Astrocyte (in vitro differentiated cells and primary cell): ENCODE results near the gene RAD51B. TPM values are rescaled to one million over a fixed set of nuclear protein-coding genes. Genes with fewer than 3 reads are reported as not detected.

ENCODE experiments used
- DNase-seq: peaks from one replicate; pipeline ENCODE4 v3.0.0-alpha.2; 2010; ENCODE audit warnings: low read depth
- FAIRE-seq: peaks from 2 replicates; lab custom pipeline; 2011; peaks lifted over from hg19 to GRCh38; lab: Jason Lieb, UNC
- H2AFZ ChIP-seq: 2 replicates; pipeline ENCODE4 v1.6.0; 2012; ENCODE audit warnings: low read depth, low read length, inconsistent platforms
- H3K27ac ChIP-seq: 2 replicates; pipeline ENCODE4 v1.5.1; 2011; ENCODE audit warnings: low read depth, low read length, inconsistent platforms
- H3K27me3 ChIP-seq: 2 replicates; pipeline ENCODE4 v1.6.0; 2011; ENCODE audit warnings: low read length, inconsistent platforms; ENCODE audit not compliant: insufficient read depth
- H3K36me3 ChIP-seq: 2 replicates; pipeline ENCODE4 v1.5.1; 2011; ENCODE audit warnings: low read length, inconsistent platforms; ENCODE audit not compliant: insufficient read depth
- H3K4me1 ChIP-seq: 2 replicates; pipeline ENCODE4 v1.5.1; 2011; ENCODE audit warnings: low read length, inconsistent platforms; ENCODE audit not compliant: insufficient read depth
- H3K4me2 ChIP-seq: 2 replicates; pipeline ENCODE4 v1.6.0; 2012; ENCODE audit warnings: low read length, inconsistent platforms
- H3K4me3 ChIP-seq: 2 replicates; pipeline ENCODE4 v1.5.1; 2011; ENCODE audit warnings: low read depth, mild to moderate bottlenecking, low read length, inconsistent platforms; ENCODE audit not compliant: insufficient read depth
- H3K79me2 ChIP-seq: 2 replicates; pipeline ENCODE4 v1.6.0; 2012; ENCODE audit warnings: mild to moderate bottlenecking, low read length, inconsistent platforms; ENCODE audit not compliant: insufficient read depth
- H3K9ac ChIP-seq: 2 replicates; pipeline ENCODE4 v1.6.0; 2012; ENCODE audit warnings: mild to moderate bottlenecking, low read length, inconsistent platforms
- H3K9me3 ChIP-seq: 2 replicates; pipeline ENCODE4 v1.5.1; 2012; ENCODE audit warnings: low read depth, mild to moderate bottlenecking, low read length, inconsistent platforms; ENCODE audit not compliant: insufficient read depth
- H4K20me1 ChIP-seq: 2 replicates; pipeline ENCODE4 v1.6.0; 2012; ENCODE audit warnings: low read length, inconsistent platforms; ENCODE audit not compliant: insufficient read depth
- H3K27ac Mint-ChIP-seq: one replicate; pipeline ENCODE4 v1.8.0; 2021; ENCODE audit warnings: mild to moderate bottlenecking, mixed read lengths; ENCODE audit not compliant: unreplicated experiment
- H3K27me3 Mint-ChIP-seq: one replicate; pipeline ENCODE4 v1.8.0; 2021; ENCODE audit warnings: low read depth, mixed read lengths; ENCODE audit not compliant: unreplicated experiment
- H3K36me3 Mint-ChIP-seq: one replicate; pipeline ENCODE4 v1.8.0; 2021; ENCODE audit warnings: low read depth, mixed read lengths; ENCODE audit not compliant: unreplicated experiment
- H3K4me1 Mint-ChIP-seq: one replicate; pipeline ENCODE4 v1.8.0; 2021; ENCODE audit warnings: low read depth, mixed read lengths; ENCODE audit not compliant: unreplicated experiment
- H3K4me3 Mint-ChIP-seq: one replicate; pipeline ENCODE4 v1.8.0; 2021; ENCODE audit warnings: mild to moderate bottlenecking, moderate library complexity, mixed read lengths; ENCODE audit not compliant: unreplicated experiment
- H3K9me3 Mint-ChIP-seq: one replicate; pipeline ENCODE4 v1.8.0; 2021; ENCODE audit warnings: mild to moderate bottlenecking, mixed read lengths; ENCODE audit not compliant: unreplicated experiment
- EZH2 ChIP-seq: IDR thresholded peaks from 2 replicates; pipeline ENCODE4 v1.6.1; 2012; ENCODE audit warnings: mild to moderate bottlenecking, low read length, inconsistent platforms; ENCODE audit not compliant: insufficient read depth
- total RNA-seq: library from RNA; stranded (reverse); gene quantifications from 2 replicates; pipeline ENCODE4 v1.2.1, GENCODE V29; 2021
- TF ChIP-seq, protein P1 (sequence below): IDR thresholded peaks from 2 replicates; pipeline ENCODE4 v1.5.1; 2011; ENCODE audit warnings: low read depth, mild to moderate bottlenecking, inconsistent platforms, low read length, moderate library complexity; ENCODE audit not compliant: insufficient read depth

The RAD51B gene
- total RNA-seq, 1 donor from 2014 or later: 10.8 TPM

DNA sequence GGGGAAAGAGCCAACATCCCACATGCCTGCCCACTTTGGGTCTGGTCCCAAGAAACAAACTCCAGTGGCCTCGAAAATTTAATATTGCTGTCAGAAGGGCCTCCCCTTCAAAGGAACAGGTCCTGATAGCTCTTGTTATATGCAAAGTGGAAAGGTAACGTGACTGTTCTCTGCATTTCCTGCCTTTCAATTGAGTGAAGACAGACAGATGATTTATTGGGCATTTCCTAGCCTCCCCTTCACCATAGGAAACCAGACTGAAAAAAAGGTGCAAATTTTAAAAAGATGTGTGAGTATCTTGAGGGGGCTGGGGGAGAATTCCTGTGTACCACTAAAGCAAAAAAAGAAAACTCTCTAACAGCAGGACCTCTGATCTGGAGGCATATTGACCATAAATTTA is 738.1 kb downstream of the RAD51B start:
- FAIRE-seq: no peak
- TF ChIP-seq EZH2: no peak
- TF ChIP-seq, protein P1, sequence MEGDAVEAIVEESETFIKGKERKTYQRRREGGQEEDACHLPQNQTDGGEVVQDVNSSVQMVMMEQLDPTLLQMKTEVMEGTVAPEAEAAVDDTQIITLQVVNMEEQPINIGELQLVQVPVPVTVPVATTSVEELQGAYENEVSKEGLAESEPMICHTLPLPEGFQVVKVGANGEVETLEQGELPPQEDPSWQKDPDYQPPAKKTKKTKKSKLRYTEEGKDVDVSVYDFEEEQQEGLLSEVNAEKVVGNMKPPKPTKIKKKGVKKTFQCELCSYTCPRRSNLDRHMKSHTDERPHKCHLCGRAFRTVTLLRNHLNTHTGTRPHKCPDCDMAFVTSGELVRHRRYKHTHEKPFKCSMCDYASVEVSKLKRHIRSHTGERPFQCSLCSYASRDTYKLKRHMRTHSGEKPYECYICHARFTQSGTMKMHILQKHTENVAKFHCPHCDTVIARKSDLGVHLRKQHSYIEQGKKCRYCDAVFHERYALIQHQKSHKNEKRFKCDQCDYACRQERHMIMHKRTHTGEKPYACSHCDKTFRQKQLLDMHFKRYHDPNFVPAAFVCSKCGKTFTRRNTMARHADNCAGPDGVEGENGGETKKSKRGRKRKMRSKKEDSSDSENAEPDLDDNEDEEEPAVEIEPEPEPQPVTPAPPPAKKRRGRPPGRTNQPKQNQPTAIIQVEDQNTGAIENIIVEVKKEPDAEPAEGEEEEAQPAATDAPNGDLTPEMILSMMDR: no peak

DNA sequence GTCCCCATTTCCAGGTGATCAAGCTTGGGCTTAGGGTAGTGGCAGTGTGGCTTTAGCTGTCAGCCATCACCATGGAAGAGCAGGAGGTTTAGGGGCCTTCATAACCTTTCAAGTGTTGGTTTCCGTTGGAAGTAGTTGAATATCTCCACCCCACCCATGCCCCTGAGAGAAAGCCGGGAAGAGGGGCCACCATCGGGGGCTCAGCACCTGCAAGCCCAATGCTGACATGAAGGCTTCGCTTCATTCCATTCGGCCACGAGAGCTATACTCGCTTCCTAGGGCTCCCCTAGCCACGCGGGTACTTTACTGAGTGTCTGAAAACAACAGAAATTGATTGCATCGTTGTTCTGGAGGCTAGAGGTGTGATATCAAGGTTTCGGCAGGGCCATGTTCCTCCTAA is 738.5 kb downstream of the RAD51B start:
- no peaks in the 10 kb centered on the region for H3K79me2 ChIP-seq
- no peaks in the 10 kb centered on the region for H3K36me3 Mint-ChIP-seq
- no peaks in the 10 kb centered on the region for H3K9me3 ChIP-seq
- no peak overlapping the region for H3K27ac ChIP-seq
- H3K4me1 ChIP-seq: no peaks in the 10 kb centered on the region
- no peak overlapping the region for H3K4me2 ChIP-seq
- H3K36me3 ChIP-seq: no peaks in the 10 kb centered on the region
- H3K4me1 Mint-ChIP-seq: peaks cover 18% of the 10 kb centered on the region
- no peaks in the 10 kb centered on the region for H3K27me3 ChIP-seq
- H2AFZ ChIP-seq: no peak overlapping the region
- TF ChIP-seq, protein P1: no peak
- TF ChIP-seq EZH2: no peak
- no peak overlapping the region for H3K4me3 Mint-ChIP-seq
- H3K9ac ChIP-seq: no peak overlapping the region
- H3K27me3 Mint-ChIP-seq: peaks cover 3% of the 10 kb centered on the region
- FAIRE-seq (no peak), DNase-seq (no peak)
- H4K20me1 ChIP-seq: no peaks in the 10 kb centered on the region
- H3K4me3 ChIP-seq: no peak overlapping the region
- H3K9me3 Mint-ChIP-seq: peaks cover 5% of the 10 kb centered on the region
- no peak overlapping the region for H3K27ac Mint-ChIP-seq

More for the DNA sequence above, 738.1 kb downstream of the RAD51B start:
- Histone ChIP-seq H3K27me3 (no peaks in the 10 kb centered on the region), H3K4me2 (no peak overlapping the region), H4K20me1 (no peaks in the 10 kb centered on the region), H3K4me1 (no peaks in the 10 kb centered on the region), H3K36me3 (no peaks in the 10 kb centered on the region), H3K79me2 (no peaks in the 10 kb centered on the region), H3K9ac (no peak overlapping the region), H2AFZ (no peak overlapping the region), H3K9me3 (no peaks in the 10 kb centered on the region), H3K27ac (no peak overlapping the region), H3K4me3 (no peak overlapping the region)
- Mint-ChIP-seq H3K4me1 (peaks cover 16% of the 10 kb centered on the region), H3K27me3 (peaks cover 1% of the 10 kb centered on the region), H3K27ac (no peak overlapping the region), H3K36me3 (no peaks in the 10 kb centered on the region), H3K9me3 (peaks cover 5% of the 10 kb centered on the region), H3K4me3 (no peak overlapping the region)
- DNase-seq: no peak

DNA sequence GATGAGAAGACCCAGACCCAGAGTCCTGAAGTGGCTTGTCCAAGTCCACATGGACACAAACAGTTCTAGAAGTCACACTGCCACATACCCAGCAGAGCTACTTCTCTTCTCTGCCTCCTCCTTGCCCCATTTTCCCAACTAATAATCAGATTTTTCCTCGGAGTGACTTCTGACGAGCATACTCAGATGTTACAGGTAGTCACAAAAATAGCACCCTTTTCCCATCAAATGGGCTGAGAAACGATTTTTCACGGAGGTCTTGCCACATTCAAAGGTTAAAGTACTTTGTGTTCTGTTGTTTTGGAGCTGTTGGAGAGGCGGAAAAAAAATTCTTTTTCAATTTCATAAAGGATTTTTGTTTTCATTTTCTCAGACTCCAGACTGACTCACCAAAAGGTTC is 740.4 kb downstream of the RAD51B start:
- Mint-ChIP-seq H3K9me3 (peaks cover 5% of the 10 kb centered on the region), H3K36me3 (peaks cover 2% of the 10 kb centered on the region), H3K4me3 (no peak overlapping the region), H3K4me1 (peaks cover 21% of the 10 kb centered on the region), H3K27ac (no peak overlapping the region), H3K27me3 (peaks cover 5% of the 10 kb centered on the region)
- DNase-seq (no peak), FAIRE-seq (no peak)
- Histone ChIP-seq H3K27ac (no peak overlapping the region), H3K4me3 (no peak overlapping the region), H3K9me3 (no peaks in the 10 kb centered on the region), H3K4me2 (no peak overlapping the region), H3K27me3 (no peaks in the 10 kb centered on the region), H3K9ac (no peak overlapping the region), H4K20me1 (no peaks in the 10 kb centered on the region), H3K36me3 (no peaks in the 10 kb centered on the region), H3K79me2 (no peaks in the 10 kb centered on the region), H3K4me1 (peaks cover 10% of the 10 kb centered on the region), H2AFZ (no peak overlapping the region)
- TF ChIP-seq, protein P1: no peak
- TF ChIP-seq EZH2: no peak
